Measurements from ENCODE around the gene LIMK1.
A peak's percentile ranks its signal among the peaks of the same experiment; 100 is the strongest.
"Not testable (repeated sequence)": the region's sequence is repeated elsewhere in the genome, so short reads cannot be mapped to it uniquely, and the experiment has no call there.

The LIMK1 gene

DNA sequence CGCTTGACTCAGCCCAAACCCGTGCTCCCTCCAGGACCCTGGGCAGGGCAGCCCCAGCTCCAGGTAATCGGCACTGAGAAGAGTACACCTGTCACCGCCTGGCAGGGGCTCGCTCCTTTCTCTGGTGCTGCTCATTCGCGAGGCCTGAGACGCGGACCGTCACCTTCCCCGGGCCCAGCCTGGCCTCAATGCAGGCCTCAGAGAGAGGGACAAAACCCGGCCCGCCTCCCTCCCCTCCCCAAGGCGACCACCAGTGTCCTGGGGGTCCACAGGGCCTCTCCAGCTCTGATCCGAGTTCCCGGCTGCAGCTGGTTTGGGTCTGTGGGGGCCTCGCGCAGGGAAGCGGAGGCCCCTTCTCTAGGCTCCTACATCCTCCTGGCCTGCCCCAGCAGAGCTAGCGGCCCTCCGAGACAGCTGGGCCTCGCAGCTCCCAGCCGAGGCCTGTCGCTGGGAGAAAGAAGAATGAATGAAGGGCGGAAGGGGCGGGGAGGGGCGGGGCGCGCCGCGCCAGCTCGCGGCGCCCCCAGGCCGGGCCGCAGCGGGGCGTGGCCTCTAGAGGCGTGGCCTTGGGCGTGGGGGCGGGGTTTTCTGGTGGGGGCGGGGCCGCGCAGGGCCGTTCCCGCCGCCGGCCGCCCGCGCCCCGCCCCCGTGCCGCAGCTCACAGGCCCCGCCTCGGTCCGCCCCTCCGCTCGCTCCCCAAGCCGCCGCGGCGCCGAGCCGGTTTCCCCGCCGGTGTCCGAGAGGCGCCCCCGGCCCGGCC is at the start of gene LIMK1:
LIMK1 (plus strand) TSS at position 688 of the 760 bp plus-strand sequence. CDS start 187 bp downstream, outside the sequence.
- DNase-seq = peak in 48 of 51 donors; percentile 26 to 89 (median 70)

DNA sequence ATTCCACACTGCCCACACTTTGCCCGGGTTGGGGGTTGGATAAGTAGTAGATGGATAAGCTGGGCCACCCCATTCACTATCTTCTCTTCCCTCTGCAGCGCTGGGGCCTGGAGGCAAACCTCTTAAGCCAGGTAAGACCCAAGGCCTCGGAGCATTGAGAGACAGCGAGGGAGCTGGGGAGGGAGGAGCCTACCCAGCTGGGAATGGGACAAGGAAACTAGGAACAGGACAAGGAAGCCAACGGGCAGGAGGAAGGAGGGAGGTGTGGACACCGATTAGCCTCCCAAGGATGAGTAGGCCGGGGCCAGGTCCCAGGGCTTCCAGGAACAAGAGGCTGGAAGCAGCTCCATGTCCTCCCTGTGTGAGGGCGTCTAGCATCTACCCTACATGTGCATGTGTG is 46.0 kb upstream of the LIMK1 start:
- DNase-seq = no peak

DNA sequence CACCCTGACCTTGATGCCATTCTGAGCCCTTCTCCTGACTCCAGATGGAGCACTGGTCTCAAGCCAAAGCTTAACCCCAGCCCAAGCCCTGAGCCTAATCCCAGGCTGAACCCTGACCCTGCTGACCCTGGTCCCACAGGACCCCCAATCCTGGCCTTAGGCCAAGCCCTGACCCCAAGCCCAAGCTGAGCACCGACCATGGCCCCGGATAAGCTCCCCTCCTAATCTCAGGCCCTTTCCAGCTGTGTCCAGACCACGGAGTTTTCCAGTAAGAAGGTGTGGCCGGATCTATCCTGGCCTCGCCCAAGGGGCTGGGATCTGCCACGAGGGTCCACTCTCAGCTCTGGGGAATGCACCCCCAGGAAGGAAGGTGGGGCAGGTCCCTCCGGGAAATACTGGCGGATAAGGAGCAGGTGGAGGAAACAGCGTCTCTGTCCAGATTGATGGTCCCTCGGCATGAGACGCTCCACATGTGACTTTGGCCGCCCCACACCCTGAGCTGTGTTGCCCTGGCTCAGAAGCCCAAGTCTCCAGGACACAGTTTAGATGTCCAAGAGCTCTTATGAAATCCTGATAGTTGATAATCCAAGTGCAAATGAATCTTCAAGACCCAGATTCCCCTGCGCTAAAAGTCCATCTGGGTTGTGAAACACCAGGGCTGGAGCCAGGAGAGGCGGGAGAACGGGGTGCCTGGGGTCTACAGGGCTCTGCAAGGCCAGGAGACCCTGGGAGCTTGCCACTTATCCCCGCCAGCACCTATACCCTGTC is 45.2 kb upstream of the LIMK1 start:
- DNase-seq = no peak

GRCh38 chr7:74039337-74039736 is 44.3 kb upstream of the LIMK1 start:
- DNase-seq = peak in 9 of 51 donors; percentile 15 to 50 (median 27)

- no peak for DNase-seq
These were observed 43.4 kb upstream of the LIMK1 start for GRCh38 chr7:74040101-74040790.

- DNase-seq = no peak
These were observed 42.6 kb upstream of the LIMK1 start for GRCh38 chr7:74040791-74041520.

DNA sequence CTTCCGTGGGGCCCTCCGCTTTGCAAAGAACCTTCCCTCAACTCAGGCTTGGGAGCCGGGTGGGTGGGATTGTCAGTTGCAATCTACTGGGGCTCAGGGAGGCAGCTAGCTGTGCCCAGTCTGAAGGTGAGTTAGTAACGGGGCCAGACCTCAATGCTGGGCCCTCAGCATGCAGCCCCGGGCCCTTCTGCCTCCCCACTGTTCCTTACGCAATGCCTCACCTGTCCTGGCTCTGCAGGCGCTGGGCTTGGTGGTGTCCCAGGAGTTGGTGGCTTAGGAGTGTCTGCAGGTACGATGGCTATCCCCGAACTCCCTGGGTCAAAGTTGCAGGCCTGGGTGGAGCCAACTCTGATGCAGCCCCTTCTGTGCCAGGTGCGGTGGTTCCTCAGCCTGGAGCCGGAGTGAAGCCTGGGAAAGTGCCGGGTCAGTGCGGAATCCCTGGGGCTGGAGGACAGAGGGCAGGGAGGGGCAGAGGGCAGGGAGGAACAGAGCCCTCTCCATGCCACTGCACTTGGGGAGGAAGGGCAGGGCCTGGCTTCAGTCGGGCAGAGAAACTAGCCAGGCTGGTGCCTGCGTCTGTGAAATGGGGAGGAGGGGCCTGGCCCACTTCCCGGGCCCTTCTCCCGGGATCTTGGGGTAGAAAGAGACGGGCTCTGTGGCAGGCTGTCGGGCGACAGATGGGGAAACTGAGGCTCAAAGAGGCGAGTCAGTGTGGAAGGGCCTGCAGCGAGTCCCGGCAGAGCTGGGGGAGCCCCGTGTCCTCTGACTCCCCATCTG is 40.7 kb upstream of the LIMK1 start:
- DNase-seq = peak in 26 of 51 donors; percentile 2 to 69 (median 28)

DNA sequence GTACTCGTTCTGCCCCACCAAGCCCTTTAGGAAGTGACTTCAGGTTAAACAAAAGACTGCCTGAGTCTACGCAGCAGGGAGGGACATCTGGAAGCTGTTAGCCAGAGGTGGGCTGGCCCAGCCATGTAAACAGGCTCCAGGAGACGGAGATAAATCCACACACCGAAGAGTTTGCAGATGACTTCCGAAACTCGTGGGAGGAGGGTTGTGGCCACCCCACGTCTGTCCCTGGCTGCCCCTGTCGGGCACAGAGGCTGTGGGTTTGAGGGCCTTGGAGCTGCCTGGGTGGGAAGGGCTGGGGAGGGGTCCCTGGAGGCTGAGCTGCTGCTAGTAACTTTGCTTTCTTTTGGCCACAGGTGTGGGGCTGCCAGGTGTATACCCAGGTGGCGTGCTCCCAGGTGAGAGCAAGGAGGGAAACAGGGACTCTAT is 40.1 kb upstream of the LIMK1 start:
- no peak for DNase-seq

- DNase-seq = peak in 35 of 51 donors; percentile 19 to 85 (median 59)
These were observed 38.9 kb upstream of the LIMK1 start for GRCh38 chr7:74044366-74045350.

- DNase-seq = not testable (repeated sequence)
These were observed 37.0 kb upstream of the LIMK1 start for GRCh38 chr7:74046581-74046980.

- no peak for DNase-seq
These were observed 35.7 kb upstream of the LIMK1 start for GRCh38 chr7:74047804-74048380.

DNA sequence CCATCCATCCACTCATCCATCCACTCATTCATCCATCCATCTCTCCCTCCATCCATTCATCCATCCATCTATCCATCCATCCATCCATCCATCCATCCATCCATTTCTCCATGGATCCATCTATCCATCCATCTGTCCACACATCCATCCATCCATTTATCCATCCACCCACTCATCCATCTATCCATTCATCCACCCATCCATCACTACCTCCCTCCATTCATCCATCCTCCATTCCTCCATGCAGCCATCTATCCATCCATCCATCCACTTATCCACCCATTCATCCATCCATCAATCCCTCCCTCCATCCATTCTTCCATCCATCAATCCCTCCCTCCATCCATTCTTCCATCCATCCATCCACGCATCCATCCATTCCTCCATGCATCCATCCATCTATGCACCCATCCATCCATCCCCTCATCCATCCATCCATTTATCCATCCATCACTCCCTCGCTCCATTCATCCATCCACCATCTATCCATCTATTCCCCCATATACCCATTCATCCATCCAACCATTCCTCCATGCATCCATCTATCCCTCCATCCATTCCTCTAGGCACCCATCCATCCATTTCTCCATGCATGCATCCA is 34.5 kb upstream of the LIMK1 start:
- DNase-seq = no peak

GRCh38 chr7:74049997-74050798 is 33.4 kb upstream of the LIMK1 start:
- DNase-seq = no peak

- no peak for DNase-seq
These were observed 32.4 kb upstream of the LIMK1 start for GRCh38 chr7:74051193-74051592.

DNA sequence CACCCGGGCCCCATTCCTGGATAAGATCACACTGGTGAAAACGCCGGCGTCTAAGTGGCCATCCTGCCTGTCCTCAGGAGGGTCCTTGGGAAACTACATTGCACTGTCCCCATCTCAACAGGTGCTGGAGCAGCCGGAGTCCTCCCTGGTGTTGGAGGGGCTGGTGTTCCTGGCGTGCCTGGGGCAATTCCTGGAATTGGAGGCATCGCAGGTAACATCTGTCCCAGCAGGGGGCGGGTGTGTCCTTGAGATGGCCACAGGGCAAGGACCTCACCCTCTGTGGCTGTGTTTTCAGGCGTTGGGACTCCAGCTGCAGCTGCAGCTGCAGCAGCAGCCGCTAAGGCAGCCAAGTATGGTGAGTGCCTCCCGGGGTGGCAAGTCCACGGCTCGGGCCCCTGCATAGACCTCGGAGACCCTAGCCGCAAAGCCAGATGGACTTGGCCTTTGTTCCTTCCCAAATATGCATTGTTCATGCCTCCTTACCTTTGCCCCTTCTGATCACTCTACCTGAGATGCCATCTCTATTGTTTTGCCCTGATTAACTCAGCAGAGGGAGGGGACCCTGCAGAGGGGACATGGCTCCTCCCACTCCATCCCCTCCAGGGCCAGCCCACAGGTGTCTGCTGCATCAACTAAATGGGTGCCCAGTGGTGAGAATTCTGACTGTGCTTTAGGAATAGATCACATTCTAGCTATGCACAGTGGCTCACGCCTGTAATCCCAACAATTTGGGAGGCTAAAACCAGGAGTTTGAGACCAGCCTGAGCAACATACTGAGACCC is 31.8 kb upstream of the LIMK1 start:
- DNase-seq = no peak

GRCh38 chr7:74052628-74053027 is 31.0 kb upstream of the LIMK1 start:
- no peak for DNase-seq

All from hypothalamus (tissue), 51 donors.